ENCODE results near the gene CLASRP. TPM values are rescaled to one million over a fixed set of nuclear protein-coding genes. Genes with fewer than 3 reads are reported as not detected.
A peak's percentile ranks its signal among the peaks of the same experiment; 100 is the strongest.

Gene CLASRP
- total RNA-seq, 1 donor from 2014 or later, result 81.5 TPM

DNA sequence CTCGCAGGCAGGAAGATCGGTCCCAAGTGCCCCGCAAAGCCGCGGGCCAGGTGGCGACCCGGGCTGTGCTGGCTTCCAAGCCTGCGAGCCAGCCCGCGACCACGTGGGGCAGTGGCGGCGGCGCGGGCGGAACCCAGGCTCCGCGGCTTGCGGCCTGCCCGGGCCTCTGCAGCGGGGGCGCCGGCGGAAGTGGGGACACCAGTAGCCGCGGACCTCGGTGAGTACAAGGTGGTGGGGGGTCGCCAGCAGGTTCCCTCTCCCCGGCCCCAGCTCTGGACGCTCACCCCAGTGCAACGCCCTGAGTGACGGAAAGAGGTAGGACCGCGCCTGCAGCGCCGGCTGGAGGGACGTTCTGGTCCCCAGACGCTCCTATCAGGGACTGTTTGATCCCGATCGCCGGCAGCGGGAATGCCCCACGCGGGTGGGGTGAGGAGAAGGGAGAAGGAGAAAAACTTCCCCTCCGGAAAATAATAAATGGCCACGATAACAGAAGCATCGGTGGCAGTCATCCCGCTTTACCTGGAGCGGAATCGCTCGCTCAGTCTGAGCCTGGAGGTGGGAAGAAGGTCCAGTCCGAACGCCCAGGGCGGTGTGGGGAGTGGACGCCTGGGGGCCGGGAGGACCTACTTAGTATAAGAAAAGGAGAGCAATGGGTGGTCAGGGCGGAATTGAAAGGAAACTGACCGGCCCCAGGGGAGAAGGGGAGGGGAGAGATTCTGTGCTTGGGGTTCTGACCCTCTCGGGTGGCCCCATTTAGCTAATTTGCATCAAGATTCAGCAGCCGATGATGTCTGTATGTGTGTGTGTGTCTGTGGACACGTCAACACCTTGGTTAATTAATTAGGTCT lies 40.4 kb downstream of the CLASRP start, which contains the start of gene GEMIN7:
Gene GEMIN7, plus strand, starts transcription at position 198 of the 848 bp plus-strand sequence. CDS start 10,855 bp downstream, outside the sequence.
- no peaks in the 10 kb centered on the region for H3K27me3 Mint-ChIP-seq (ENCODE audit: unreplicated experiment)
- peaks cover 7% of the 10 kb centered on the region for H3K36me3 Mint-ChIP-seq (ENCODE audit: unreplicated experiment)
- H3K9me3 Mint-ChIP-seq (ENCODE audit: unreplicated experiment), result no peaks in the 10 kb centered on the region
- peak; percentile 93 for DNase-seq (ENCODE audit: extremely low spot score, unreplicated experiment)
- TF ChIP-seq, protein P1, sequence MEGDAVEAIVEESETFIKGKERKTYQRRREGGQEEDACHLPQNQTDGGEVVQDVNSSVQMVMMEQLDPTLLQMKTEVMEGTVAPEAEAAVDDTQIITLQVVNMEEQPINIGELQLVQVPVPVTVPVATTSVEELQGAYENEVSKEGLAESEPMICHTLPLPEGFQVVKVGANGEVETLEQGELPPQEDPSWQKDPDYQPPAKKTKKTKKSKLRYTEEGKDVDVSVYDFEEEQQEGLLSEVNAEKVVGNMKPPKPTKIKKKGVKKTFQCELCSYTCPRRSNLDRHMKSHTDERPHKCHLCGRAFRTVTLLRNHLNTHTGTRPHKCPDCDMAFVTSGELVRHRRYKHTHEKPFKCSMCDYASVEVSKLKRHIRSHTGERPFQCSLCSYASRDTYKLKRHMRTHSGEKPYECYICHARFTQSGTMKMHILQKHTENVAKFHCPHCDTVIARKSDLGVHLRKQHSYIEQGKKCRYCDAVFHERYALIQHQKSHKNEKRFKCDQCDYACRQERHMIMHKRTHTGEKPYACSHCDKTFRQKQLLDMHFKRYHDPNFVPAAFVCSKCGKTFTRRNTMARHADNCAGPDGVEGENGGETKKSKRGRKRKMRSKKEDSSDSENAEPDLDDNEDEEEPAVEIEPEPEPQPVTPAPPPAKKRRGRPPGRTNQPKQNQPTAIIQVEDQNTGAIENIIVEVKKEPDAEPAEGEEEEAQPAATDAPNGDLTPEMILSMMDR (IDR thresholded peaks at IDR 0.05), result peak; percentile 11
- H3K27ac Mint-ChIP-seq (ENCODE audit: unreplicated experiment), result peak within 1 kb of the TSS; percentile 90
- peaks cover 30% of the 10 kb centered on the region for H3K4me1 Mint-ChIP-seq (ENCODE audit: unreplicated experiment)
- H3K4me3 Mint-ChIP-seq (ENCODE audit: unreplicated experiment), result peak within 1 kb of the TSS; percentile 94

DNA sequence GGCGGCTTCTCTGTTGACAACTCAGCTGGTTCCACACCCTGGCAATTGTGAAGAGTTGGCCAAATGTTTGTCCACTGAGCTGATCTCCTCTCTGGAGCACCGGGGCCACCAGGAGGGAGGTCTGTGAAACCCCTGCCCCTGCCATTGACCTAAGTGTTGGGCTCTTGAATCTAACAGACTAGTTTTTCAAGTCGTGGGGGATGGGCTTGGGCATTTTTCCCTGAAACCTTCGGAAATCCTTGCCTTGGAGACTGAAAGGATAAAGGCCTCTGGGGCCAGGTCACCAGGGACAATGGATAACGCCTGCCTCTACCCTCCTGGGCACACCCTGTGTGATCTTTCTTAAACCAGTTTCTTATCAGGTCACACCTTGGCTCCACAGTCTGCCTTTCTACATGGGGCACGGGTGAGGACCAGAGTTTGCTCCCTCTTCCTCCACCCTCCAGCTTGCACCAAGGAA lies 41.1 kb downstream of the CLASRP start:
- DNase-seq (ENCODE audit: extremely low spot score, unreplicated experiment), result no peak
- Mint-ChIP-seq H3K27me3 (ENCODE audit: unreplicated experiment) (no peaks in the 10 kb centered on the region), H3K9me3 (ENCODE audit: unreplicated experiment) (no peaks in the 10 kb centered on the region), H3K36me3 (ENCODE audit: unreplicated experiment) (peaks cover 7% of the 10 kb centered on the region), H3K27ac (ENCODE audit: unreplicated experiment) (peak overlapping the region; percentile 90), H3K4me3 (ENCODE audit: unreplicated experiment) (peak overlapping the region; percentile 94), H3K4me1 (ENCODE audit: unreplicated experiment) (peaks cover 28% of the 10 kb centered on the region)
- TF ChIP-seq, protein P1 (IDR thresholded peaks at IDR 0.05), result no peak

DNA sequence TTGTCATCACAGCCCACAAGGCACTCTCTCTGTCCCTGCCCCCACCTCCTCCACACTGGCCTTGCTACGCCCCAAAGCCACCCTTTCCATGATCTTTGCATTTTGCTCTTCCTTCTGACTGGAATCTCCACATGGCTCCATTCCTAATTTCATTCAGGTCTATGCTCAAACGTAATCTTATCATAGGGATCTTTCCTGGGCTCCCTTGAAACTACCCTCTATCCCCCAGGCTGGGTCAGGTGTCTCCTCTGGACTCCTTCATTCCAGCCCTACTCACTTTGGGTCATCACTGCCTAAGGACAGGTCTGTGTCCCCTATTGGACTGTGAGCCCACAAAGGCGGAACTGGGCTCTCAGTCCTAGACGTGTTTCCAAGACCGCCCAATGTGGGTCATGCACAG lies 43.3 kb downstream of the CLASRP start:
- H3K27ac Mint-ChIP-seq (ENCODE audit: unreplicated experiment), result no peak overlapping the region
- no peak for DNase-seq (ENCODE audit: extremely low spot score, unreplicated experiment)

GRCh38 chr19:45086480-45086879 lies 47.6 kb downstream of the CLASRP start:
- Mint-ChIP-seq H3K4me1 (ENCODE audit: unreplicated experiment) (peaks cover 10% of the 10 kb centered on the region), H3K27ac (ENCODE audit: unreplicated experiment) (no peak overlapping the region), H3K9me3 (ENCODE audit: unreplicated experiment) (no peaks in the 10 kb centered on the region), H3K4me3 (ENCODE audit: unreplicated experiment) (no peak overlapping the region), H3K36me3 (ENCODE audit: unreplicated experiment) (peaks cover 20% of the 10 kb centered on the region), H3K27me3 (ENCODE audit: unreplicated experiment) (no peaks in the 10 kb centered on the region)
- TF ChIP-seq, protein P1 (IDR thresholded peaks at IDR 0.05), result no peak
- DNase-seq (ENCODE audit: extremely low spot score, unreplicated experiment), result no peak

More for the DNA sequence above, 43.3 kb downstream of the CLASRP start:
- H3K4me3 Mint-ChIP-seq (ENCODE audit: unreplicated experiment), result peak overlapping the region; percentile 48
- H3K9me3 Mint-ChIP-seq (ENCODE audit: unreplicated experiment), result no peaks in the 10 kb centered on the region
- no peaks in the 10 kb centered on the region for H3K27me3 Mint-ChIP-seq (ENCODE audit: unreplicated experiment)
- TF ChIP-seq, protein P1 (IDR thresholded peaks at IDR 0.05), result no peak
- peaks cover 20% of the 10 kb centered on the region for H3K4me1 Mint-ChIP-seq (ENCODE audit: unreplicated experiment)
- H3K36me3 Mint-ChIP-seq (ENCODE audit: unreplicated experiment), result peaks cover 10% of the 10 kb centered on the region

DNA sequence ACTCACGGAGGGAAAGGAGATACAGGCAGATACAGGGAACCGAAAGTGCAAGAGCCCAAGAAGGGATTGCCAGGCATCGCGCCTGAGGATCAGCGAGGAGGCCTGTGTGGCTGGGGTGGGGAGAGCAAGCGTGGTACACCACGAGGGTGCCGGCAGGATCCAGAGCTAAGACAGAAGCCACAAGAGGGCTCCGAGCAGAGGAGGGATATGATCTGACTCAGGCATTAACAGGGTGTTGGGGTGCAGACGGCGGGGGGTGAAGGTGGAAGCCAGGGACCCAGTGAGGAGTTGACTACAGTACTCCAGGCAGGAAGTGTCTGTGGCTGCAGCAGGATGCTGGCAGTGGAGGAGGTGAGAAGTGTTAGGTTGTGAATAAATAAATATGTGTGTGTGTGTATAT lies 48.7 kb downstream of the CLASRP start:
- H3K36me3 Mint-ChIP-seq (ENCODE audit: unreplicated experiment), result peaks cover 13% of the 10 kb centered on the region
- H3K27ac Mint-ChIP-seq (ENCODE audit: unreplicated experiment), result no peak overlapping the region
- TF ChIP-seq, protein P1 (IDR thresholded peaks at IDR 0.05), result no peak
- no peak for DNase-seq (ENCODE audit: extremely low spot score, unreplicated experiment)
- H3K27me3 Mint-ChIP-seq (ENCODE audit: unreplicated experiment), result no peaks in the 10 kb centered on the region
- H3K9me3 Mint-ChIP-seq (ENCODE audit: unreplicated experiment), result no peaks in the 10 kb centered on the region
- H3K4me3 Mint-ChIP-seq (ENCODE audit: unreplicated experiment), result no peak overlapping the region
- peaks cover 9% of the 10 kb centered on the region for H3K4me1 Mint-ChIP-seq (ENCODE audit: unreplicated experiment)
